A549 (cell line): ENCODE results near the gene KRTAP12-4. TPM values are rescaled to one million over a fixed set of nuclear protein-coding genes. Genes with fewer than 3 reads are reported as not detected.
"Not testable (repeated sequence)": the region's sequence is repeated elsewhere in the genome, so short reads cannot be mapped to it uniquely, and the experiment has no call there.

ENCODE experiments used
- ATAC-seq, 2 experiments: fragments of 200-7000 bp in 1 of 2; fragments of >200 bp in 1 of 2; cut with Nextera tagmentation in 1 of 2; cut with Tn5 transposase in 1 of 2; 3 replicates each; pipeline versions ENCODE4 v1.8.0 to v1.9.1; 2018 to 2020; ENCODE audit warnings: mild to moderate bottlenecking in 1 of 2, moderate library complexity in 1 of 2
- CTCF ChIA-PET: fragments of 300-600 bp; sonication (Branson Sonifier 250); formaldehyde crosslinking; extraction: SDS; loops from one replicate; lab custom pipeline; 2021; ENCODE audit warnings: antibody characterized with exemption, inconsistent platforms; lab: Yijun Ruan, JAX
- POLR2A ChIA-PET: fragments of 350-600 bp; formaldehyde crosslinking; extraction: SDS; loops from one replicate; lab custom pipeline; 2021; ENCODE audit warnings: antibody characterized with exemption, inconsistent platforms; lab: Yijun Ruan, JAX
- DNase-seq, 2 experiments: peaks; one replicate each; pipeline versions ENCODE4 v3.0.0 to v3.0.0-alpha.2; 2011 to 2016; ENCODE audit warnings: low read depth in 1 of 2, low spot score in 1 of 2
- FAIRE-seq: peaks from 2 replicates; lab custom pipeline; 2011; peaks lifted over from hg19 to GRCh38; lab: Jason Lieb, UNC
- H3K27ac ChIP-seq, 2 experiments: fragments of >200 bp; sonication (Bioruptor Twin); formaldehyde crosslinking; 3 replicates each; pipeline ENCODE4 v1.5.1; 2016 to 2017
- H3K4me1 ChIP-seq: fragments of >200 bp; sonication (Bioruptor Twin); formaldehyde crosslinking; 3 replicates; pipeline ENCODE4 v1.6.1; 2016
- H3K4me2 ChIP-seq: fragments of >200 bp; sonication (Bioruptor Twin); formaldehyde crosslinking; 3 replicates; pipeline ENCODE4 v1.6.1; 2016
- H3K4me3 ChIP-seq: fragments of >200 bp; sonication (Bioruptor Twin); formaldehyde crosslinking; 3 replicates; pipeline ENCODE4 v1.5.1; 2016
- H3K9me3 ChIP-seq: fragments of >200 bp; sonication (Bioruptor Twin); formaldehyde crosslinking; 3 replicates; pipeline ENCODE4 v1.6.1; 2016
- CHD2 ChIP-seq: fragments of 150-350 bp; IDR thresholded peaks from 2 replicates; pipeline ENCODE4 v1.6.1; 2014; ENCODE audit warnings: low read length; ENCODE audit not compliant: partially characterized antibody
- FOXS1 ChIP-seq: fragments of 250-450 bp; sonication (Bioruptor Pico); IDR thresholded peaks from 2 replicates; pipeline ENCODE4 v1.5.0; 2020; ENCODE audit warnings: mild to moderate bottlenecking, moderate library complexity
- HEYL ChIP-seq: fragments of 250-450 bp; sonication (Bioruptor Pico); IDR thresholded peaks from 2 replicates; pipeline ENCODE4 v1.8.0; 2021; ENCODE audit warnings: mild to moderate bottlenecking, moderate library complexity
- KDM5A ChIP-seq: fragments of 200-600 bp; sonication (generic); IDR thresholded peaks from 2 replicates; pipeline ENCODE4 v1.6.1; 2016; ENCODE audit warnings: antibody characterized with exemption, mild to moderate bottlenecking
- MAX ChIP-seq: IDR thresholded peaks from 2 replicates; pipeline ENCODE4 v1.6.1; 2012
- NR3C1 ChIP-seq: fragments of >200 bp; sonication (Bioruptor Twin); formaldehyde crosslinking; IDR thresholded peaks from 3 replicates; pipeline ENCODE4 v1.6.1; 2017
- PBX3 ChIP-seq: IDR thresholded peaks from 2 replicates; pipeline ENCODE4 v1.6.1; 2012
- POLR2AphosphoS2 ChIP-seq: conservative IDR thresholded peaks from 2 replicates; pipeline ENCODE4 v1.6.1; 2012; ENCODE audit warnings: low read length, improper control_type of control experiment, inconsistent platforms
- RNF2 ChIP-seq: fragments of 200-600 bp; sonication (generic); IDR thresholded peaks from 2 replicates; pipeline ENCODE4 v1.6.1; 2016; ENCODE audit warnings: low read depth, mild to moderate bottlenecking, antibody characterized with exemption, moderate library complexity, borderline replicate concordance
- SMC3 ChIP-seq: fragments of >200 bp; sonication (Bioruptor Twin); formaldehyde crosslinking; IDR thresholded peaks from 3 replicates; pipeline ENCODE4 v1.6.1; 2018; ENCODE audit warnings: inconsistent platforms
- ZSCAN20 ChIP-seq: fragments of 250-450 bp; sonication (Bioruptor Pico); IDR thresholded peaks from 2 replicates; pipeline ENCODE4 v1.8.0; 2022; ENCODE audit warnings: mild to moderate bottlenecking, moderate library complexity
- WGBS: methylation state at CpG from one replicate; pipeline ENCODE4 v1.1.6; 2017; ENCODE audit errors: missing lambda C conversion rate; 5-methylcytosine and 5-hydroxymethylcytosine counted together
- polyA plus RNA-seq, 4 experiments: library from polyadenylated mRNA; depleted of rRNA in 3 of 4; stranded (reverse); fragments of >200 nt; fragmentation: RNase III in 1 of 4; extraction: RNeasy Plus Mini Kit Qiagen cat#74134 plus additional on column Dnase treatment in 1 of 4; gene quantifications; 2 replicates in 3 of 4; 3 replicates in 1 of 4; pipeline ENCODE4 v1.2.3, GENCODE V29; 2011 to 2017
- TF ChIP-seq, protein P1 (sequence below): fragments of 200-600 bp; sonication (generic); IDR thresholded peaks from 2 replicates; pipeline ENCODE4 v1.6.1; 2016; ENCODE audit warnings: antibody characterized with exemption, mild to moderate bottlenecking, moderate library complexity
- TF ChIP-seq, protein P2 (sequence below): fragments of >200 bp; sonication (Bioruptor Twin); formaldehyde crosslinking; IDR thresholded peaks from 2 replicates; pipeline ENCODE4 v1.6.1; 2016

Gene KRTAP12-4
- polyA plus RNA-seq, 2 of the 4 experiments (the other 2 are of a cell fraction): not detected

DNA sequence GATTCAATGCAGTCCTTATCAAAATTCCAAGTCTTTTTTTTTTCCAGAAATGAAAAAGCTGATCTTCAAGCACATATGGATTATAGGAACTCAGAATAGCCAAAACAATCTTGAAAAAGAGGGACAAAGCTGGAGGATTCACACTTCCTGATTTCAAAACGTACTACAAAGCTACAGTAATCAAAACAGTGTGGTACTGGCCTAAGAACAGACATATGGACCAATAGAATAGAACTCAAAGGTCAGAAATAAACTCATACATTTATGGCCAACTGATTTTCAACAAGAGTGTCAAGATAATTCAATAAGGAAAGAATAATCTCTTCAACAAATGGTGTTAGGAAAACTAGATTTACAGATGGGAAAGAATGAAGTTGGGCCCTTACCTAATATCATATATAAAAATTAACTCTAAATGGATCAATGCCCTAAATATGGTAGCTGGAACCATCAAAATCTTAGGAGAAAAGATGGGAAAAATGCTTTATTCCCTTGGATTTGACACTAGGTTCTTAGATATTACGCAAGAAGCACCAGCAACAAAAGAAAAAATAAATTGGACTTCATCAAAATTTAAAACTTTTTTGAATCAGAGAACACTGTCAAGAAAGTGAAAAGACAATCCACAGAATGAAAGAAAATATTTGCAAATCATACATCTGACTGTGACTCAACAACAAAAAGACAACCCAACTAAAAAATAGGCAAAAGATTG lies 38.5 kb upstream of the KRTAP12-4 start:
- 34% methylated on average over 2 of the region's 2 CpGs for WGBS
- TF ChIP-seq SMC3 (no peak), ZSCAN20 (CRISPR knock-in tag) (no peak), PBX3 (no peak), FOXS1 (CRISPR knock-in tag) (no peak), POLR2AphosphoS2 (no peak), CHD2 (no peak)
- Histone ChIP-seq H3K4me3 (no peak overlapping the region), H3K27ac (no peak overlapping the region), H3K4me2 (no peak overlapping the region), H3K4me1 (no peaks in the 10 kb centered on the region), H3K9me3 (peaks cover 14% of the 10 kb centered on the region; the same call in 2 of the 3 replicates)
- POLR2A ChIA-PET: no interaction called here
- CTCF ChIA-PET: no interaction called here
- no peak for DNase-seq
- no peak for FAIRE-seq
- ATAC-seq: no peak

- ATAC-seq (no peak), DNase-seq (no peak), FAIRE-seq (no peak)
- CTCF ChIA-PET: no interaction called here
- 0% methylated on average over 2 of the region's 2 CpGs for WGBS
- no peak for TF ChIP-seq HEYL (CRISPR knock-in tag)
- TF ChIP-seq SMC3: no peak
- TF ChIP-seq, protein P1, sequence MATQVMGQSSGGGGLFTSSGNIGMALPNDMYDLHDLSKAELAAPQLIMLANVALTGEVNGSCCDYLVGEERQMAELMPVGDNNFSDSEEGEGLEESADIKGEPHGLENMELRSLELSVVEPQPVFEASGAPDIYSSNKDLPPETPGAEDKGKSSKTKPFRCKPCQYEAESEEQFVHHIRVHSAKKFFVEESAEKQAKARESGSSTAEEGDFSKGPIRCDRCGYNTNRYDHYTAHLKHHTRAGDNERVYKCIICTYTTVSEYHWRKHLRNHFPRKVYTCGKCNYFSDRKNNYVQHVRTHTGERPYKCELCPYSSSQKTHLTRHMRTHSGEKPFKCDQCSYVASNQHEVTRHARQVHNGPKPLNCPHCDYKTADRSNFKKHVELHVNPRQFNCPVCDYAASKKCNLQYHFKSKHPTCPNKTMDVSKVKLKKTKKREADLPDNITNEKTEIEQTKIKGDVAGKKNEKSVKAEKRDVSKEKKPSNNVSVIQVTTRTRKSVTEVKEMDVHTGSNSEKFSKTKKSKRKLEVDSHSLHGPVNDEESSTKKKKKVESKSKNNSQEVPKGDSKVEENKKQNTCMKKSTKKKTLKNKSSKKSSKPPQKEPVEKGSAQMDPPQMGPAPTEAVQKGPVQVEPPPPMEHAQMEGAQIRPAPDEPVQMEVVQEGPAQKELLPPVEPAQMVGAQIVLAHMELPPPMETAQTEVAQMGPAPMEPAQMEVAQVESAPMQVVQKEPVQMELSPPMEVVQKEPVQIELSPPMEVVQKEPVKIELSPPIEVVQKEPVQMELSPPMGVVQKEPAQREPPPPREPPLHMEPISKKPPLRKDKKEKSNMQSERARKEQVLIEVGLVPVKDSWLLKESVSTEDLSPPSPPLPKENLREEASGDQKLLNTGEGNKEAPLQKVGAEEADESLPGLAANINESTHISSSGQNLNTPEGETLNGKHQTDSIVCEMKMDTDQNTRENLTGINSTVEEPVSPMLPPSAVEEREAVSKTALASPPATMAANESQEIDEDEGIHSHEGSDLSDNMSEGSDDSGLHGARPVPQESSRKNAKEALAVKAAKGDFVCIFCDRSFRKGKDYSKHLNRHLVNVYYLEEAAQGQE: no peak
- H3K27ac ChIP-seq: no peak overlapping the region
- H3K4me2 ChIP-seq: no peak overlapping the region
- peaks cover 14% of the 10 kb centered on the region; the same call in 2 of the 3 replicates for H3K9me3 ChIP-seq
- POLR2A ChIA-PET: no interaction called here
- H3K4me1 ChIP-seq: no peaks in the 10 kb centered on the region
- H3K4me3 ChIP-seq: no peak overlapping the region
Observed at GRCh38 chr21:44691686-44692085, 37.2 kb upstream of the KRTAP12-4 start.

DNA sequence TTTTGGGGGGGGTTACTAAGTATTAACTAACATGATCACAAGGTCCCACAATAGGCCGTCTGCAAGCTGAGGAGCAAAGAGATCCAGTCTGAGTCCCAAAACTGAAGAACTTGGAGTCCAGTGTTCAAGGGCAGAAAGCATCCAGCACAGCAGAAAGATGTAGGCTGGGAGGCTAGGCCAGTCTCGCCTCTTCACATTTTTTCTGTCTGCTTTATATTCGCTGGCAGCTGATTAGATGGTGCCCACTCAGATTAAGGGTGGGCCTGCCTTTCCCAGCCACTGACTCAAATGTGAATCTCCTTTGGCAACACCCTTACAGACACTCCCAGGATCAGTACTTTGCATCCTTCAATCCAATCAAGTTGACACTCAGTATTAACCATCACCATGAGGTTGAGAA lies 35.3 kb upstream of the KRTAP12-4 start:
- H3K4me2 ChIP-seq, H3K4me3 ChIP-seq, ATAC-seq, CTCF ChIA-PET, POLR2A ChIA-PET, FAIRE-seq, H3K4me1 ChIP-seq, DNase-seq, H3K27ac ChIP-seq: not testable (repeated sequence)
- peaks cover 14% of the 10 kb centered on the region; the same call in 2 of the 3 replicates for H3K9me3 ChIP-seq
- WGBS: 27% methylated on average over 3 of the region's 3 CpGs

DNA sequence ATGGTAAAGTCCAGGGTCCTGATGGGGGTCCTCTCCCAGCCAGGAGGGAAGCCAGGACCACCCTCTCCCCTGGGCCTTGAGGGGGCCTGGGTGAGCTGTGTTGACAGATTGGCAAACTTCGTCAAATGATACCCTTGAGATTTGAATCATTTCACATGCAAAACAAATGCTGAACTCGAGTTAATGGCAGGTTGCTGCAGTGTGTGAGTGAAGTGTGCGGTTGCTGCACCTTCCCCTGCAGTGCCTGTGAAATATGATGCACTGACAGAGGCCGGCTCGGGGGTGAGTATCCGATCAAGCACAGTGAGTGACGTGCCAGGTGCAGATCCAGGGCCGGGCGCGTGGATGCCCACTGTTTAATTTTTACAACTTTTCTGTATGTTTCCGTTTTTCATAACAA lies 33.2 kb upstream of the KRTAP12-4 start:
- H3K4me1 ChIP-seq: no peaks in the 10 kb centered on the region
- peaks cover 4% of the 10 kb centered on the region; the same call in 2 of the 3 replicates for H3K9me3 ChIP-seq
- ChIA-PET CTCF (no interaction called here), POLR2A (no interaction called here)
- H3K4me3 ChIP-seq: no peak overlapping the region
- TF ChIP-seq, protein P2, sequence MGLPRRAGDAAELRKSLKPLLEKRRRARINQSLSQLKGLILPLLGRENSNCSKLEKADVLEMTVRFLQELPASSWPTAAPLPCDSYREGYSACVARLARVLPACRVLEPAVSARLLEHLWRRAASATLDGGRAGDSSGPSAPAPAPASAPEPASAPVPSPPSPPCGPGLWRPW: no peak
- no peak for TF ChIP-seq NR3C1
- no peak for TF ChIP-seq CHD2
- no peak for TF ChIP-seq RNF2
- TF ChIP-seq KDM5A: no peak
- no peak for TF ChIP-seq PBX3
- no peak for TF ChIP-seq MAX
- no peak overlapping the region for H3K4me2 ChIP-seq
- ATAC-seq (no peak), DNase-seq (no peak), FAIRE-seq (no peak)
- WGBS: 13% methylated on average over 11 of the region's 11 CpGs
- no peak overlapping the region for H3K27ac ChIP-seq
